Colonic mucosa (tissue), 4 donors: Measurements from ENCODE around the gene DNAL4. TPM values are rescaled to one million over a fixed set of nuclear protein-coding genes. Genes with fewer than 3 reads are reported as not detected.

Experiments
- DNase-seq: peaks from one replicate; pipeline ENCODE4 v3.0.0-alpha.2; 2020
- H3K27ac ChIP-seq: fragments of 200-600 bp; one replicate; pipeline ENCODE4 v1.8.0; 2021
- H3K27me3 ChIP-seq: fragments of 200-600 bp; one replicate; pipeline ENCODE4 v1.8.0; 2021
- H3K36me3 ChIP-seq: fragments of 200-600 bp; one replicate; pipeline ENCODE4 v1.8.0; 2021
- H3K4me1 ChIP-seq: fragments of 200-600 bp; one replicate; pipeline ENCODE4 v1.8.0; 2021; ENCODE audit warnings: mild to moderate bottlenecking
- H3K4me3 ChIP-seq: fragments of 200-600 bp; one replicate; pipeline ENCODE4 v1.8.0; 2021
- H3K9ac ChIP-seq, 2 donors: one replicate each; pipeline ENCODE4 v1.7.0; 2013; ENCODE audit warnings: control low read depth in 2 of 2, low read depth in 2 of 2, low read length in 2 of 2
- H3K9me3 ChIP-seq: fragments of 200-600 bp; one replicate; pipeline ENCODE4 v1.8.0; 2021
- intact Hi-C: fragments of 100-400 bp; cut with DNase I; formaldehyde crosslinking; loops from one replicate; pipeline ENCODE4 v1.14.1; 2022
- total RNA-seq, 2 donors: library from RNA; stranded (reverse); fragmentation: NEBNext Ultra II Directional in 1 of 2; extraction: Animal tissue kit (Norgen Biotek cat#: 25700) in 1 of 2; gene quantifications; one replicate each; pipeline ENCODE4 v1.2.1, GENCODE V29; 2021
- TF ChIP-seq, protein P1 (sequence below): fragments of 200-600 bp; IDR thresholded peaks from one replicate; pipeline ENCODE4 v1.8.0; 2022; ENCODE audit warnings: antibody characterized with exemption, mild to moderate bottlenecking
- donor health status: healthy.
- donor health status: DM: no; HTN: no; CAD: no.
- donor health status: DM: no; HTN: no; CAD: no.

Gene DNAL4
- total RNA-seq, 2 donors from 2014 or later: 15.8 to 17.8 TPM

DNA sequence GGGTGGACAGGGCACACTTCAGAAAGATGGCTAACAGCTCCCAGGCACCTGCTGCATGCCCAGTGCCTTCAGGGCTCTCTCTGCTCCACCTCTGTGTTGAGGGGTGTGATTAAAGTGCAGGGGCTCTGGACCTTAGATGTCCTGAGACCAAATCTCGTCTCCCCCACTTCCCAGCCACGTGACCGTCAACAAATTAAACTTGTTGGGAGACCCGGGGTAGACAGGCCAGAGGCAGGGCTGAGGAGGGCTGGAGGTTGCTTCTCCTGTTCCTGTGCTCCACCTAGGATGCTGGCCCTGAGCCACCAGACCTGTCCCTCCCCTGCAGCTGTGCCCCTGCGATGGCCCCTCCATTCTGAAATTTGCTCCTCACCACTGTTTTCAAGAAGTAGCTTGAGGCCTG lies 32.9 kb upstream of the DNAL4 start:
- Histone ChIP-seq H3K4me1 (no peaks in the 10 kb centered on the region), H3K4me3 (no peak overlapping the region), H3K9ac (no peak overlapping the region), H3K36me3 (no peaks in the 10 kb centered on the region), H3K27me3 (no peaks in the 10 kb centered on the region), H3K9me3 (no peaks in the 10 kb centered on the region), H3K27ac (no peak overlapping the region)
- intact Hi-C loops: no loop called here
- no peak for DNase-seq
- TF ChIP-seq, protein P1, sequence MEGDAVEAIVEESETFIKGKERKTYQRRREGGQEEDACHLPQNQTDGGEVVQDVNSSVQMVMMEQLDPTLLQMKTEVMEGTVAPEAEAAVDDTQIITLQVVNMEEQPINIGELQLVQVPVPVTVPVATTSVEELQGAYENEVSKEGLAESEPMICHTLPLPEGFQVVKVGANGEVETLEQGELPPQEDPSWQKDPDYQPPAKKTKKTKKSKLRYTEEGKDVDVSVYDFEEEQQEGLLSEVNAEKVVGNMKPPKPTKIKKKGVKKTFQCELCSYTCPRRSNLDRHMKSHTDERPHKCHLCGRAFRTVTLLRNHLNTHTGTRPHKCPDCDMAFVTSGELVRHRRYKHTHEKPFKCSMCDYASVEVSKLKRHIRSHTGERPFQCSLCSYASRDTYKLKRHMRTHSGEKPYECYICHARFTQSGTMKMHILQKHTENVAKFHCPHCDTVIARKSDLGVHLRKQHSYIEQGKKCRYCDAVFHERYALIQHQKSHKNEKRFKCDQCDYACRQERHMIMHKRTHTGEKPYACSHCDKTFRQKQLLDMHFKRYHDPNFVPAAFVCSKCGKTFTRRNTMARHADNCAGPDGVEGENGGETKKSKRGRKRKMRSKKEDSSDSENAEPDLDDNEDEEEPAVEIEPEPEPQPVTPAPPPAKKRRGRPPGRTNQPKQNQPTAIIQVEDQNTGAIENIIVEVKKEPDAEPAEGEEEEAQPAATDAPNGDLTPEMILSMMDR: no peak

- Histone ChIP-seq H3K9ac (no peak overlapping the region), H3K9me3 (no peaks in the 10 kb centered on the region), H3K4me3 (no peak overlapping the region), H3K4me1 (no peaks in the 10 kb centered on the region), H3K36me3 (no peaks in the 10 kb centered on the region), H3K27me3 (no peaks in the 10 kb centered on the region), H3K27ac (no peak overlapping the region)
- no peak for DNase-seq
- intact Hi-C loops: no loop called here
- TF ChIP-seq, protein P1: no peak
These were observed 32.4 kb upstream of the DNAL4 start for GRCh38 chr22:38826386-38826785.

DNA sequence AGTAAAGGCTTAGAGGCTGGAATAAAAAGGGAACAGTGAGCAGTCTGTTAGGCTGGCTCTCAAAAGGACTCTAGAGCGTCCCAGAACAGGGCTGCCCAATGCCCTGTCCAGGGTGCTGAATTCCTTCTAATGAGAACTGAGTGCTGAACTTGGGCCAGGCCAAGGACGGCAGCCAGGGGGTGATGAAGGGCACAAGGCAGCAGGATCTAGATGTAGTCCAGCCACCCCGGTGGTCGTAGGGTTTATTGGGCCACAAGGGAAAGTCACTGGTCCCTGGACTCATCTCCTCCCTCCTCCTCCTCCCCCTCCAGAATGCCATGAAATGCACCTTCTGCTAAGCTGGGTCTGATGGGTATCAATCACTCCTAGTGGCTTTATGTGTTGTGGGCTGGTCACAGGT lies 30.6 kb upstream of the DNAL4 start:
- H3K4me1 ChIP-seq: no peaks in the 10 kb centered on the region
- peak; percentile 41 for DNase-seq
- H3K27me3 ChIP-seq: no peaks in the 10 kb centered on the region
- H3K4me3 ChIP-seq: no peak overlapping the region
- H3K9ac ChIP-seq: peak overlapping the region in 1 of 2 donors; percentile 12
- H3K9me3 ChIP-seq: no peaks in the 10 kb centered on the region
- no peaks in the 10 kb centered on the region for H3K36me3 ChIP-seq
- TF ChIP-seq, protein P1: no peak
- H3K27ac ChIP-seq: no peak overlapping the region
- intact Hi-C loops: no loop called here

- TF ChIP-seq, protein P1: no peak
- Histone ChIP-seq H3K4me3 (no peak overlapping the region), H3K36me3 (no peaks in the 10 kb centered on the region), H3K4me1 (no peaks in the 10 kb centered on the region), H3K27me3 (no peaks in the 10 kb centered on the region), H3K9ac (no peak overlapping the region), H3K27ac (no peak overlapping the region), H3K9me3 (no peaks in the 10 kb centered on the region)
- no peak for DNase-seq
- intact Hi-C loops: no loop called here
These were observed 29.7 kb upstream of the DNAL4 start for GRCh38 chr22:38823637-38824036.

GRCh38 chr22:38823076-38823475 lies 29.1 kb upstream of the DNAL4 start:
- intact Hi-C loops: no loop called here
- no peak for DNase-seq
- H3K27me3 ChIP-seq: no peaks in the 10 kb centered on the region
- no peaks in the 10 kb centered on the region for H3K9me3 ChIP-seq
- TF ChIP-seq, protein P1: no peak
- no peaks in the 10 kb centered on the region for H3K36me3 ChIP-seq
- no peaks in the 10 kb centered on the region for H3K4me1 ChIP-seq
- H3K9ac ChIP-seq: no peak overlapping the region
- no peak overlapping the region for H3K4me3 ChIP-seq
- no peak overlapping the region for H3K27ac ChIP-seq

DNA sequence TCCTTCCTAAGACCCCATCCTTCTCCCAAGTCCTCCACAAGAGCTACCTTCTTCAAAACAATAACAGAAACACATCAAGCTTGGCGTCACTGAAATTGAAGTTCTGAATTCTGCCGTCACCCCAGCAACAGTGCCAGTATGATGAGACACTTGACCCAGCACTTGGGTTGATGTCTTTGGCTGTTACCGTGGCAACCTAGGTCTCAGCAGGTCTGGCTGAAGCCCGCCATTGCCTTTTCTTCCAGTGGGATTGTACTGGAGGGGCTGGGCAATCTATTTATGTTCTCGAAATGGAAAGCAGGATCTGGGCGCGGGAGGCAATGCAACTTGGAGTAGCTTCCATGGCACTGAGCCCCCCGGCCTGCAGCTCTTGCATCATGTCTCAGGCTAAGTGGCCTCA lies 26.1 kb upstream of the DNAL4 start:
- H3K9ac ChIP-seq: no peak overlapping the region
- H3K27me3 ChIP-seq: no peaks in the 10 kb centered on the region
- TF ChIP-seq, protein P1: no peak
- no peaks in the 10 kb centered on the region for H3K9me3 ChIP-seq
- no peaks in the 10 kb centered on the region for H3K36me3 ChIP-seq
- DNase-seq: no peak
- H3K27ac ChIP-seq: no peak overlapping the region
- no peak overlapping the region for H3K4me3 ChIP-seq
- H3K4me1 ChIP-seq: no peaks in the 10 kb centered on the region
- intact Hi-C loops: no loop called here
